Endothelial cell of umbilical vein (primary cell): ENCODE measurements around the gene RPS18. TPM values are rescaled to one million over a fixed set of nuclear protein-coding genes. Genes with fewer than 3 reads are reported as not detected.

Experiments used
- BruUV-seq: library from RNA; stranded (reverse); fragments of 400-500 nt; replicated peaks from 2 replicates; lab custom pipeline; 2021; lab: Mats Ljungman, UMichigan
- CTCF ChIA-PET: fragments of 300-600, 350-600 bp; sonication (Branson Sonifier 250); formaldehyde crosslinking; loops from one replicate; lab custom pipeline; 2021; ENCODE audit warnings: antibody characterized with exemption, inconsistent platforms; lab: Charles Lee
- POLR2A ChIA-PET: fragments of 300-600, 350-600 bp; sonication (Branson Sonifier 250); formaldehyde crosslinking; loops from one replicate; lab custom pipeline; 2021; ENCODE audit warnings: antibody characterized with exemption, inconsistent platforms; lab: Charles Lee
- DNase-seq: peaks from one replicate; pipeline ENCODE4 v3.0.0-alpha.2; 2011; ENCODE audit warnings: low read depth, low spot score
- FAIRE-seq: peaks from 2 replicates; lab custom pipeline; 2011; peaks lifted over from hg19 to GRCh38; lab: Jason Lieb, UNC
- H2AFZ ChIP-seq: 2 replicates; pipeline ENCODE4 v1.6.0; 2012; ENCODE audit warnings: low read depth, low read length, control low read depth, inconsistent platforms
- H3K27ac ChIP-seq: 2 replicates; pipeline ENCODE4 v1.5.1; 2011; ENCODE audit warnings: low read depth, mild to moderate bottlenecking, control low read depth, low read length, moderate library complexity; ENCODE audit not compliant: insufficient read depth
- H3K27me3 ChIP-seq, 2 experiments: 2 replicates each; pipeline versions ENCODE4 v1.6.0 to v1.6.1; 2011; ENCODE audit warnings: low read length in 2 of 2, mixed read lengths in 1 of 2; ENCODE audit not compliant: control insufficient read depth in 2 of 2, insufficient read depth in 2 of 2
- H3K36me3 ChIP-seq, 2 experiments: 2 replicates in 1 of 2; 3 replicates in 1 of 2; pipeline ENCODE4 v1.5.1; 2011; ENCODE audit warnings: low read length in 2 of 2, mild to moderate bottlenecking in 1 of 2, moderate library complexity in 1 of 2; ENCODE audit not compliant: control insufficient read depth in 2 of 2, insufficient read depth in 2 of 2; ENCODE audit errors: extremely low read depth in 1 of 2
- H3K4me1 ChIP-seq: 3 replicates; pipeline ENCODE4 v1.5.1; 2011; ENCODE audit warnings: mild to moderate bottlenecking, low read length; ENCODE audit not compliant: control insufficient read depth, insufficient read depth; ENCODE audit errors: extremely low read depth
- H3K4me2 ChIP-seq: 2 replicates; pipeline ENCODE4 v1.6.1; 2011; ENCODE audit warnings: low read length, control low read depth, mixed read lengths; ENCODE audit not compliant: insufficient read depth
- H3K4me3 ChIP-seq, 3 experiments: fragments of 200-600 bp in 1 of 3; sonication (generic), shearing (Covaris generic) in 1 of 3; replicated peaks in 1 of 3; 2 replicates each; pipeline ENCODE4 v1.5.1; 2011 to 2016; ENCODE audit warnings: control low read depth in 3 of 3, low read length in 3 of 3, mild to moderate bottlenecking in 2 of 3, inconsistent platforms in 1 of 3, low read depth in 1 of 3, moderate library complexity in 1 of 3; ENCODE audit not compliant: insufficient read depth in 1 of 3
- H3K79me2 ChIP-seq: 2 replicates; pipeline ENCODE4 v1.6.0; 2012; ENCODE audit warnings: low read length, inconsistent platforms; ENCODE audit not compliant: control insufficient read depth, insufficient read depth
- H3K9ac ChIP-seq: replicated peaks from 2 replicates; pipeline ENCODE3; 2011; ENCODE audit warnings: low read length, control low read depth; ENCODE audit not compliant: insufficient read depth; ENCODE audit errors: extremely low read depth
- H3K9me1 ChIP-seq: replicated peaks from 3 replicates; pipeline ENCODE4 v1.6.0; 2011; ENCODE audit warnings: mild to moderate bottlenecking, low read length; ENCODE audit not compliant: control insufficient read depth, insufficient read depth; ENCODE audit errors: extremely low read depth
- H3K9me3 ChIP-seq: replicated peaks from 2 replicates; pipeline ENCODE4 v1.5.1; 2012; ENCODE audit warnings: low read length, inconsistent platforms; ENCODE audit not compliant: control insufficient read depth, insufficient read depth
- H4K20me1 ChIP-seq: replicated peaks from 2 replicates; pipeline ENCODE3; 2011; ENCODE audit warnings: mild to moderate bottlenecking, low read length; ENCODE audit not compliant: control insufficient read depth, insufficient read depth; ENCODE audit errors: extremely low read depth
- EZH2 ChIP-seq: IDR thresholded peaks from 2 replicates; pipeline ENCODE4 v1.6.1; 2012; ENCODE audit warnings: borderline replicate concordance, low read depth, mild to moderate bottlenecking, moderate library complexity, low read length, inconsistent platforms; ENCODE audit not compliant: severe bottlenecking
- FOS ChIP-seq: IDR thresholded peaks from 2 replicates; pipeline ENCODE4 v1.6.1; 2011; ENCODE audit warnings: mild to moderate bottlenecking, low read length, moderate library complexity, borderline replicate concordance; ENCODE audit not compliant: insufficient read depth
- GATA2 ChIP-seq: IDR thresholded peaks from 2 replicates; pipeline ENCODE4 v1.7.0; 2011; ENCODE audit warnings: low read depth, mild to moderate bottlenecking, moderate library complexity, mixed read lengths, low read length; ENCODE audit not compliant: insufficient read length, insufficient read depth
- JUN ChIP-seq: IDR thresholded peaks from 2 replicates; pipeline ENCODE4 v1.6.1; 2011; ENCODE audit warnings: borderline replicate concordance, low read depth; ENCODE audit not compliant: insufficient read length, insufficient read depth
- MAX ChIP-seq: IDR thresholded peaks from 2 replicates; pipeline ENCODE4 v1.6.1; 2011; ENCODE audit not compliant: insufficient read depth, insufficient read length
- MYC ChIP-seq: IDR thresholded peaks from one replicate; pipeline ENCODE4 v1.6.1; 2011; ENCODE audit warnings: mild to moderate bottlenecking, low read depth, low read length
- POLR2A ChIP-seq: IDR thresholded peaks from 2 replicates; pipeline ENCODE4 v1.6.1; 2012; ENCODE audit warnings: low read depth, mild to moderate bottlenecking, control low read depth, low read length
- POLR2AphosphoS5 ChIP-seq: IDR thresholded peaks from 2 replicates; pipeline ENCODE4 v1.6.1; 2012; ENCODE audit warnings: low read depth, mild to moderate bottlenecking, control low read depth, low read length, moderate library complexity; ENCODE audit not compliant: insufficient read depth
- dilution Hi-C: fragments of 300-500 bp; cut with MboI; formaldehyde crosslinking; loops from one replicate; pipeline ENCODE4 v1.15.0; 2019; ENCODE audit warnings: low sequenced_read_pairs; ENCODE audit not compliant: extremely low pct_ligation_motif_present
- intact Hi-C: fragments of 100-400 bp; cut with micrococcal nuclease; formaldehyde crosslinking; loops from one replicate; pipeline ENCODE4 v1.10.0; 2022
- polyA plus RNA-seq, 4 experiments: library from polyadenylated mRNA; depleted of rRNA in 3 of 4; stranded (reverse) in 3 of 4; unstranded in 1 of 4; fragments of >200 nt; gene quantifications; 2 replicates each; pipeline versions ENCODE4 v1.2.1 to v1.2.3, GENCODE V29; 2011 to 2012; ENCODE audit warnings: missing spikeins in 1 of 4
- total RNA-seq: library from RNA; stranded (reverse); gene quantifications from 2 replicates; pipeline ENCODE4 v1.2.3, GENCODE V29; 2021
- TF ChIP-seq, protein P1 (sequence below), 2 donors: IDR thresholded peaks; 1 replicate in 1 of 2; 2 replicates in 1 of 2; pipeline ENCODE4 v1.5.1; 2011; ENCODE audit warnings: low read length in 2 of 2, mild to moderate bottlenecking in 2 of 2, moderate library complexity in 2 of 2, control low read depth in 1 of 2, inconsistent platforms in 1 of 2, low read depth in 1 of 2; ENCODE audit not compliant: insufficient read depth in 1 of 2; ENCODE audit errors: extremely low read depth in 1 of 2

Gene RPS18
- total and polyA plus RNA-seq, 2 donors (not counting 3 experiments of a cell fraction or from before 2014, with no cell fraction given), result 2,336 to 5,541 TPM

- Histone ChIP-seq H3K4me2 (peak within 1 kb of the TSS; percentile 92), H3K9me1 (no peaks in the 10 kb centered on the region), H3K79me2 (peaks cover 18% of the 10 kb centered on the region), H3K27me3 (no peaks in the 10 kb centered on the region), H3K4me3 (peak within 1 kb of the TSS; percentile 37 to 96 (median 65)), H3K36me3 (peaks cover 0 to 3% of the 10 kb centered on the region in 2 experiments), H2AFZ (peak within 1 kb of the TSS; percentile 25), H3K9me3 (no peaks in the 10 kb centered on the region), H3K9ac (peak within 1 kb of the TSS; percentile 69), H3K4me1 (peaks cover 25% of the 10 kb centered on the region), H4K20me1 (no peaks in the 10 kb centered on the region), H3K27ac (peak within 1 kb of the TSS; percentile 48)
- dilution Hi-C loops, result no loop called here
- peak; percentile 48 for TF ChIP-seq POLR2A
- TF ChIP-seq POLR2AphosphoS5, result peak; percentile 44
- TF ChIP-seq EZH2, result no peak
- no peak for TF ChIP-seq JUN
- TF ChIP-seq FOS, result no peak
- TF ChIP-seq MYC, result no peak
- no peak for TF ChIP-seq MAX
- TF ChIP-seq GATA2, result no peak
- TF ChIP-seq, protein P1, sequence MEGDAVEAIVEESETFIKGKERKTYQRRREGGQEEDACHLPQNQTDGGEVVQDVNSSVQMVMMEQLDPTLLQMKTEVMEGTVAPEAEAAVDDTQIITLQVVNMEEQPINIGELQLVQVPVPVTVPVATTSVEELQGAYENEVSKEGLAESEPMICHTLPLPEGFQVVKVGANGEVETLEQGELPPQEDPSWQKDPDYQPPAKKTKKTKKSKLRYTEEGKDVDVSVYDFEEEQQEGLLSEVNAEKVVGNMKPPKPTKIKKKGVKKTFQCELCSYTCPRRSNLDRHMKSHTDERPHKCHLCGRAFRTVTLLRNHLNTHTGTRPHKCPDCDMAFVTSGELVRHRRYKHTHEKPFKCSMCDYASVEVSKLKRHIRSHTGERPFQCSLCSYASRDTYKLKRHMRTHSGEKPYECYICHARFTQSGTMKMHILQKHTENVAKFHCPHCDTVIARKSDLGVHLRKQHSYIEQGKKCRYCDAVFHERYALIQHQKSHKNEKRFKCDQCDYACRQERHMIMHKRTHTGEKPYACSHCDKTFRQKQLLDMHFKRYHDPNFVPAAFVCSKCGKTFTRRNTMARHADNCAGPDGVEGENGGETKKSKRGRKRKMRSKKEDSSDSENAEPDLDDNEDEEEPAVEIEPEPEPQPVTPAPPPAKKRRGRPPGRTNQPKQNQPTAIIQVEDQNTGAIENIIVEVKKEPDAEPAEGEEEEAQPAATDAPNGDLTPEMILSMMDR (IDR thresholded peaks at IDR 0.05; ENCODE audit: extremely low read depth in 1 of 2, insufficient read depth in 1 of 2, low read depth in 1 of 2, low read length in 2 of 2), result no peak
- BruUV-seq, result TSS peak; percentile 63
- POLR2A ChIA-PET, result no interaction called here
- intact Hi-C loops, result loop anchor here (1.0 to 10.0 kb wide), 4 partner anchors 15 to 261 kb away; partner anchors contain the start of genes B3GALT4, HSD17B8, RXRB and SLC39A7
- FAIRE-seq (peak; percentile 73), DNase-seq (peak; percentile 84)
- CTCF ChIA-PET, result interaction anchor here (0.8 to 2.6 kb wide), 4 partner anchors 13 to 36 kb away, joined by 5 to 19 read pairs (median 8); partner anchors contain the start of genes B3GALT4 and RGL2
Observed at GRCh38 chr6:33313709-33314514, 42.0 kb downstream of the RPS18 start, which contains the start of gene TAPBP. Gene TAPBP, minus strand, starts transcription at chr6:33314078. Its CDS starts 37 bp downstream, at chr6:33314041.
